Esophagus muscularis mucosa (tissue), 4 donors: ENCODE data around the gene TXLNA.

Experiments used
- EP300 ChIP-seq: sonication (generic); formaldehyde crosslinking; IDR thresholded peaks from one replicate; pipeline ENCODE4 v1.6.1; 2017; ENCODE audit warnings: antibody characterized with exemption
- POLR2A ChIP-seq: fragments of 450-650 bp; IDR thresholded peaks from one replicate; pipeline ENCODE4 v1.6.1; 2017; ENCODE audit warnings: antibody characterized with exemption, moderate library complexity, mild to moderate bottlenecking, low read depth
- POLR2AphosphoS5 ChIP-seq, 2 donors: sonication (generic); formaldehyde crosslinking; IDR thresholded peaks; one replicate each; pipeline ENCODE4 v1.6.1; 2017; ENCODE audit warnings: antibody characterized with exemption in 2 of 2
- TF ChIP-seq, protein P1 (sequence below), 3 experiments: fragments of 200-600 bp in 2 of 3; fragments of 450-650 bp in 1 of 3; sonication (generic) in 2 of 3; IDR thresholded peaks; one replicate each; pipeline ENCODE4 v1.5.1; 2017 to 2019; ENCODE audit warnings: antibody characterized with exemption in 3 of 3, mild to moderate bottlenecking in 2 of 3, moderate library complexity in 1 of 3

DNA sequence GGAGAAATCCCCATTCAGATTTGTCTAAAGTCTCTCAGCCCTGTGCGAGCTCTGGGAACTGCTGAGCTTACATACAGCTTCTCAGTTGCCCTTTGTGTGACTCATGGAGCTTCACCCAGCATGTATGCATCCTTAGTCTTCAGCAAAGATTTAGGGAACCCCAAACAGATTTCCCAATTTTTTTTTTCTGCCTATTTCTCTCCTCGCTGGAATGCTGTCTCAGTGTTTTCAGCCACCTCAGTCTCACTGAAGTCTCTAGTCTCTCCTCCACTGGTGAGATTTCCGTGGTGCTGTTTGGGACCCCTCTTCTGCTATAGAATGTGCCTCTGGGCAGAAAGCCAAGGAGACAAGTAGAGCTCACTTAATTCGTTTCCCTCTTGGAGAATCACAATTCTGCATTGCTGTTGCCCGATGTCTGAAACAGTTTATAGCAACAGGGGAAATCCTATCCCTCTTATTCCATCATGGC is 28.1 kb upstream of the TXLNA start:
- TF ChIP-seq, protein P1, sequence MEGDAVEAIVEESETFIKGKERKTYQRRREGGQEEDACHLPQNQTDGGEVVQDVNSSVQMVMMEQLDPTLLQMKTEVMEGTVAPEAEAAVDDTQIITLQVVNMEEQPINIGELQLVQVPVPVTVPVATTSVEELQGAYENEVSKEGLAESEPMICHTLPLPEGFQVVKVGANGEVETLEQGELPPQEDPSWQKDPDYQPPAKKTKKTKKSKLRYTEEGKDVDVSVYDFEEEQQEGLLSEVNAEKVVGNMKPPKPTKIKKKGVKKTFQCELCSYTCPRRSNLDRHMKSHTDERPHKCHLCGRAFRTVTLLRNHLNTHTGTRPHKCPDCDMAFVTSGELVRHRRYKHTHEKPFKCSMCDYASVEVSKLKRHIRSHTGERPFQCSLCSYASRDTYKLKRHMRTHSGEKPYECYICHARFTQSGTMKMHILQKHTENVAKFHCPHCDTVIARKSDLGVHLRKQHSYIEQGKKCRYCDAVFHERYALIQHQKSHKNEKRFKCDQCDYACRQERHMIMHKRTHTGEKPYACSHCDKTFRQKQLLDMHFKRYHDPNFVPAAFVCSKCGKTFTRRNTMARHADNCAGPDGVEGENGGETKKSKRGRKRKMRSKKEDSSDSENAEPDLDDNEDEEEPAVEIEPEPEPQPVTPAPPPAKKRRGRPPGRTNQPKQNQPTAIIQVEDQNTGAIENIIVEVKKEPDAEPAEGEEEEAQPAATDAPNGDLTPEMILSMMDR (IDR thresholded peaks at IDR 0.05): no peak
- TF ChIP-seq POLR2AphosphoS5 (IDR thresholded peaks at IDR 0.05) (no peak), EP300 (no peak), POLR2A (no peak)
